SKM-1 treated with dmso at 0.1 percent for 144 hours (cell line): ENCODE results near the gene C9orf72.
"Not testable (repeated sequence)": the region's sequence is repeated elsewhere in the genome, so short reads cannot be mapped to it uniquely, and the experiment has no call there.

Experiments
- DNase-seq: peaks from one replicate; lab custom pipeline; 2025; ENCODE audit not compliant: unreplicated experiment; lab: John Stamatoyannopoulos, UW

C9orf72 gene

DNA sequence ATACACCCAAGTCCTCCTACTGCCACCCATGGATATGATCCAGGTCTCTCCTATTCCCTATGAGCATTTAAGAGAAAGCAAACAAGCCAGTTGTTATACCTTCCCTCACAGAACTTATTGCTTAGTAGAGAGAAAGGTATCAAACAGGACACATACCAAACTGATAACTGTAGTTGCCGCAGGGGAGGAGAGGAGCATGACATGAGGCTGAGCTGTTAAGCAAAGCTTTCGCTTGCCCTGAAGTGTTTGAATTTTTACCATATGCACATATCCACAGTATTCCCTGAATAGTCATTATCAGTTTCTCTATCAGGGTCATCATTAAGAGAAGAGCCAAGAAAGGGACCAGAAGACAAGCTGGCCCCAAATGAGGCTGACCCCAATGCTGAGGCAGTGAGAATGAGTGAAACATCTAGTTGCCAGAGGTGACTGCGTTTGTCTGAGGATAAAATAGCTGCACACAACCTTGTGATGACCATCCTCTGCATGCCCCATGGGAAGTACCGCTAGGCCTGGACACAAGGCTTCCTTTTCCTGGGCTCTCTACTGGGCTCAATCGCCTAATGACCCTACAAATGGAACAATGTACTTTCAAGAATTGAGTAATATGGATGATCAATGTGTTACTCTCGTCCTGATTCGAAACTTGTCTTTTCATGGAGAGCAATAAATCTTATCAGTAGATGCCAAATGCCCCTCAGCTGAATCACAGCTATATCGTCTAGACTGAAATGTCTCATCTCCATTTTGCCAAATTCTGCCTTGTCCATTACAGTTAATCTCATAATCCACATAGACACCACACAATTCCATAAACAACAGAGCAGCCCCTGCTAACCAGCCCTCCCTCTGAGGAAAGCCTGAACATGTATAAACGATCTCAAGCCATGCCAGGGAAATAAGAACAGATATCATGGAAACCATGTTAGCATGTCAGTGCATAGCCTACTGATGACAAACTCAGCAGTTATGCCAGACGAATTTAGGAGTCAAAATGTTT lies 53.5 kb downstream of the C9orf72 start:
- no peak for DNase-seq

GRCh38 chr9:27518809-27519208 lies 54.5 kb downstream of the C9orf72 start:
- no peak for DNase-seq

GRCh38 chr9:27518006-27518405 lies 55.3 kb downstream of the C9orf72 start:
- DNase-seq = no peak

DNA sequence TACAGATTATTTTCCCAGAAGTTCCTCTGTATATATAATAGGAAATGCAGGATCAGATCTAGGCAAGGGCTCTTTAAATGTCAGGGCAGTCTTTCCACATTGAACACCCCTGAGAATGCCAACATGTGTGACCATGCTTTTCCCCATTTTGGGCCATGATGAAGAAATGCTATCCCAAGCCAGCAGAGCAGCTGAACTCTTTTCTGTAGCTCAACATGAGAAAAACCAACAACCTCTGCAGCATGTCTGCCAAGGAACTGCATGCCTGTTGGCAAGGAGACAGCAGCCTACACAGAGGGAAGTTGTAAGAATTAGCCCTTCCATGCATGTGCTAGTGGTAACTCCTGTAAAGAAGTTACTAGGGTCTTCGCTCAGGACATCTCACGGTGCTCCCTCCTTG lies 58.7 kb downstream of the C9orf72 start:
- no peak for DNase-seq

- DNase-seq = no peak
Measured at GRCh38 chr9:27511771-27512170, 61.5 kb downstream of the C9orf72 start.

DNA sequence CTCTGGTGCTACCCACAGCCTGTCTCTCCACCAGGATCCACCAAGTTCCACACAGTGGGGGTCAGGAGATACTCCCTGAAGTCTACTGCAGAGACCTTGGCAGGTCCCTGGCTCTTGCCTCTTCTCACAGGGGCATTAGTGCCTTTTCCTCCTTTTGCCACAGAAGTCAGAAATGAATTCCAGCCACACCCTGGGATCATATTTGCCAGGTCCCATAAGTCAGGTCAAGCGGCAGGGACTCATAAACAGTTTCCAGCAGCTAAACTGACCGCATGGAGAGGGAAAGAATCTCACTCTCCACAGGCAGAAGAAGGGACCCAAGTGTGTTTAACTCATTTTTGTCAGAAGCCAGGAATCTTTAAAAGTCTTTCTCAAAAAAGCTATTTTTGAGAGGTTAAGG lies 62.5 kb downstream of the C9orf72 start:
- DNase-seq = no peak

- DNase-seq = no peak
Measured at GRCh38 chr9:27506981-27507380, 66.3 kb downstream of the C9orf72 start.

DNA sequence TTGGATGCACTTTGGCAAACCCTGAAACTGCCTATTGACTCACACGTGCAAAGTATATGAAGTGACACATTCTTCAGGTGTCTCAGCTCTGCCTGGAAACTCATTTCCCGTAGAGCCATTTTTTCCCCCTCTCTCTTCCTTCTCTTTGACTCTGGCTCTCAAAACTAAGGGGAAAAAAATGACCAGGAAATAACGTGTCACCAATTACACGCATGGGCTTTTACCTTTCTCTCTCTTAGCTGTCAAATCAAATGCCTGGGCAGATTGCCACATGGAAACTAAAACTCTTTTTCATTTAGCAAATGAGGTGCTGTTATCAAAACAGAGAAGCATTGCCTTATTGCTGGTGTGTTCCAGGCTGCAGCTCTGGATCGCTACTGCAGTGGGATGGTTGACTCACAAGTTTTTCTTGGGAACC lies 67.5 kb downstream of the C9orf72 start:
- DNase-seq = no peak

GRCh38 chr9:27504259-27504658 lies 69.0 kb downstream of the C9orf72 start:
- no peak for DNase-seq

DNA sequence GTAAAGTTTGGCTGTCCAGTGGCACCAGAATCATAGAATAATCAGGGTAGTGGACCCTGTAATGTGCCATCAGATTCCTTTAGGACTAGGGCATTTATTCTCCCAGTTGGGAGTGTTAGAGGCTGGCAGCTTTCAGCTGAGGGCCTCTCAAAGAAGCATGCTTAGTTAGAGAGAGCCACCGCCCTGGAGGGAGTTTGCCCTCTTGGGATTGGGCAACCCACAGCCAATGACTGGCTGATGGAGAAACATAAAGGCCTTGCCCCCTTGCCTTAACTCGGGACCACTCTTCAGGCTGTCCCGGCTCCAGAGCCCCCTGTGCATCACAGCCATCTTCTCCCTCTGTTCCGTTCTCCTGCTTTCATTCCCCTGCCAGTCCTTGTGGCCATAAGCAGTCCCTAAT lies 69.7 kb downstream of the C9orf72 start:
- no peak for DNase-seq

DNA sequence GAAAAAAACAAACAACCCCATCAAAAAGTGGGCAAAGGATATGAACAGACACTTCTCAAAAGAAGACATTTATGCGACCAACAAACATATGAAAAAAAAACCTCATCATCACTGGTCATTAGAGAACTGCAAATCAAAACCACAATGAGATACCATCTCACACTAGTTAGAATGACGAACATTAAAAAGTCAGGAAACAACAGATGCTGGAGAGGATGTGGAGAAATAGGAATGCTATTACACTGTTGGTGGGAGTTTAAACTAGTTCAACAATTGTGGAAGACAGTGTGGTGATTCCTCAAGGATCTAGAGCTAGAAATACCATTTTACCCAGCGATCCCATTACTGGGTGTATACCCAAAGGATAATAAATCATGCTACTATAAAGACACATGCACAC lies 72.4 kb downstream of the C9orf72 start:
- not testable (repeated sequence) for DNase-seq

- DNase-seq = peak; percentile 8
Measured at GRCh38 chr9:27499451-27499850, 73.8 kb downstream of the C9orf72 start.

- DNase-seq = no peak
Measured at GRCh38 chr9:27497883-27498417, 75.3 kb downstream of the C9orf72 start.
